ENCODE measurements around the gene ANXA3.

GRCh38 chr4:78584863-78585547 lies 33.4 kb downstream of the ANXA3 start:
- TF ChIP-seq CTCF (conservative IDR thresholded peaks at IDR 0.05; ENCODE audit: low read depth, low read length), result no peak
- no peak for TF ChIP-seq EZH2 (IDR thresholded peaks at IDR 0.05; ENCODE audit: borderline replicate concordance, low read depth, low read length, poor library complexity, severe bottlenecking)

Data from A673 (cell line).